Endothelial cell of umbilical vein (primary cell): Measurements from ENCODE around the gene NPFFR1. TPM values are rescaled to one million over a fixed set of nuclear protein-coding genes. Genes with fewer than 3 reads are reported as not detected.

Source experiments
- BruUV-seq: library from RNA; stranded (reverse); fragments of 400-500 nt; replicated peaks from 2 replicates; lab custom pipeline; 2021; lab: Mats Ljungman, UMichigan
- CTCF ChIA-PET: fragments of 300-600, 350-600 bp; sonication (Branson Sonifier 250); formaldehyde crosslinking; loops from one replicate; lab custom pipeline; 2021; ENCODE audit warnings: antibody characterized with exemption, inconsistent platforms; lab: Charles Lee
- POLR2A ChIA-PET: fragments of 300-600, 350-600 bp; sonication (Branson Sonifier 250); formaldehyde crosslinking; loops from one replicate; lab custom pipeline; 2021; ENCODE audit warnings: antibody characterized with exemption, inconsistent platforms; lab: Charles Lee
- DNase-seq: peaks from one replicate; pipeline ENCODE4 v3.0.0-alpha.2; 2011; ENCODE audit warnings: low read depth, low spot score
- FAIRE-seq: peaks from 2 replicates; lab custom pipeline; 2011; peaks lifted over from hg19 to GRCh38; lab: Jason Lieb, UNC
- H2AFZ ChIP-seq: 2 replicates; pipeline ENCODE4 v1.6.0; 2012; ENCODE audit warnings: low read depth, low read length, control low read depth, inconsistent platforms
- H3K27ac ChIP-seq: 2 replicates; pipeline ENCODE4 v1.5.1; 2011; ENCODE audit warnings: low read depth, mild to moderate bottlenecking, control low read depth, low read length, moderate library complexity; ENCODE audit not compliant: insufficient read depth
- H3K27me3 ChIP-seq, 2 experiments: 2 replicates each; pipeline versions ENCODE4 v1.6.0 to v1.6.1; 2011; ENCODE audit warnings: low read length in 2 of 2, mixed read lengths in 1 of 2; ENCODE audit not compliant: control insufficient read depth in 2 of 2, insufficient read depth in 2 of 2
- H3K36me3 ChIP-seq, 2 experiments: 2 replicates in 1 of 2; 3 replicates in 1 of 2; pipeline ENCODE4 v1.5.1; 2011; ENCODE audit warnings: low read length in 2 of 2, mild to moderate bottlenecking in 1 of 2, moderate library complexity in 1 of 2; ENCODE audit not compliant: control insufficient read depth in 2 of 2, insufficient read depth in 2 of 2; ENCODE audit errors: extremely low read depth in 1 of 2
- H3K4me1 ChIP-seq: 3 replicates; pipeline ENCODE4 v1.5.1; 2011; ENCODE audit warnings: mild to moderate bottlenecking, low read length; ENCODE audit not compliant: control insufficient read depth, insufficient read depth; ENCODE audit errors: extremely low read depth
- H3K4me2 ChIP-seq: 2 replicates; pipeline ENCODE4 v1.6.1; 2011; ENCODE audit warnings: low read length, control low read depth, mixed read lengths; ENCODE audit not compliant: insufficient read depth
- H3K4me3 ChIP-seq, 3 experiments: fragments of 200-600 bp in 1 of 3; sonication (generic), shearing (Covaris generic) in 1 of 3; replicated peaks in 1 of 3; 2 replicates each; pipeline ENCODE4 v1.5.1; 2011 to 2016; ENCODE audit warnings: control low read depth in 3 of 3, low read length in 3 of 3, mild to moderate bottlenecking in 2 of 3, inconsistent platforms in 1 of 3, low read depth in 1 of 3, moderate library complexity in 1 of 3; ENCODE audit not compliant: insufficient read depth in 1 of 3
- H3K79me2 ChIP-seq: 2 replicates; pipeline ENCODE4 v1.6.0; 2012; ENCODE audit warnings: low read length, inconsistent platforms; ENCODE audit not compliant: control insufficient read depth, insufficient read depth
- H3K9ac ChIP-seq: replicated peaks from 2 replicates; pipeline ENCODE3; 2011; ENCODE audit warnings: low read length, control low read depth; ENCODE audit not compliant: insufficient read depth; ENCODE audit errors: extremely low read depth
- H3K9me1 ChIP-seq: replicated peaks from 3 replicates; pipeline ENCODE4 v1.6.0; 2011; ENCODE audit warnings: mild to moderate bottlenecking, low read length; ENCODE audit not compliant: control insufficient read depth, insufficient read depth; ENCODE audit errors: extremely low read depth
- H3K9me3 ChIP-seq: replicated peaks from 2 replicates; pipeline ENCODE4 v1.5.1; 2012; ENCODE audit warnings: low read length, inconsistent platforms; ENCODE audit not compliant: control insufficient read depth, insufficient read depth
- H4K20me1 ChIP-seq: replicated peaks from 2 replicates; pipeline ENCODE3; 2011; ENCODE audit warnings: mild to moderate bottlenecking, low read length; ENCODE audit not compliant: control insufficient read depth, insufficient read depth; ENCODE audit errors: extremely low read depth
- CTCF ChIP-seq, 2 donors: IDR thresholded peaks; 1 replicate in 1 of 2; 2 replicates in 1 of 2; pipeline ENCODE4 v1.5.1; 2011; ENCODE audit warnings: low read length in 2 of 2, mild to moderate bottlenecking in 2 of 2, moderate library complexity in 2 of 2, control low read depth in 1 of 2, inconsistent platforms in 1 of 2, low read depth in 1 of 2; ENCODE audit not compliant: insufficient read depth in 1 of 2; ENCODE audit errors: extremely low read depth in 1 of 2
- EZH2 ChIP-seq: IDR thresholded peaks from 2 replicates; pipeline ENCODE4 v1.6.1; 2012; ENCODE audit warnings: borderline replicate concordance, low read depth, mild to moderate bottlenecking, moderate library complexity, low read length, inconsistent platforms; ENCODE audit not compliant: severe bottlenecking
- FOS ChIP-seq: IDR thresholded peaks from 2 replicates; pipeline ENCODE4 v1.6.1; 2011; ENCODE audit warnings: mild to moderate bottlenecking, low read length, moderate library complexity, borderline replicate concordance; ENCODE audit not compliant: insufficient read depth
- GATA2 ChIP-seq: IDR thresholded peaks from 2 replicates; pipeline ENCODE4 v1.7.0; 2011; ENCODE audit warnings: low read depth, mild to moderate bottlenecking, moderate library complexity, mixed read lengths, low read length; ENCODE audit not compliant: insufficient read length, insufficient read depth
- JUN ChIP-seq: IDR thresholded peaks from 2 replicates; pipeline ENCODE4 v1.6.1; 2011; ENCODE audit warnings: borderline replicate concordance, low read depth; ENCODE audit not compliant: insufficient read length, insufficient read depth
- MYC ChIP-seq: IDR thresholded peaks from one replicate; pipeline ENCODE4 v1.6.1; 2011; ENCODE audit warnings: mild to moderate bottlenecking, low read depth, low read length
- POLR2A ChIP-seq: IDR thresholded peaks from 2 replicates; pipeline ENCODE4 v1.6.1; 2012; ENCODE audit warnings: low read depth, mild to moderate bottlenecking, control low read depth, low read length
- POLR2AphosphoS5 ChIP-seq: IDR thresholded peaks from 2 replicates; pipeline ENCODE4 v1.6.1; 2012; ENCODE audit warnings: low read depth, mild to moderate bottlenecking, control low read depth, low read length, moderate library complexity; ENCODE audit not compliant: insufficient read depth
- dilution Hi-C: fragments of 300-500 bp; cut with MboI; formaldehyde crosslinking; loops from one replicate; pipeline ENCODE4 v1.15.0; 2019; ENCODE audit warnings: low sequenced_read_pairs; ENCODE audit not compliant: extremely low pct_ligation_motif_present
- intact Hi-C: fragments of 100-400 bp; cut with micrococcal nuclease; formaldehyde crosslinking; loops from one replicate; pipeline ENCODE4 v1.10.0; 2022
- polyA plus RNA-seq, 4 experiments: library from polyadenylated mRNA; depleted of rRNA in 3 of 4; stranded (reverse) in 3 of 4; unstranded in 1 of 4; fragments of >200 nt; gene quantifications; 2 replicates each; pipeline versions ENCODE4 v1.2.1 to v1.2.3, GENCODE V29; 2011 to 2012; ENCODE audit warnings: missing spikeins in 1 of 4
- total RNA-seq: library from RNA; stranded (reverse); gene quantifications from 2 replicates; pipeline ENCODE4 v1.2.3, GENCODE V29; 2021
- TF ChIP-seq, protein P1 (sequence below): IDR thresholded peaks from 2 replicates; pipeline ENCODE4 v1.6.1; 2011; ENCODE audit not compliant: insufficient read depth, insufficient read length

NPFFR1 gene
- total and polyA plus RNA-seq, 2 donors (not counting 3 experiments of a cell fraction or from before 2014, with no cell fraction given) = not detected

DNA sequence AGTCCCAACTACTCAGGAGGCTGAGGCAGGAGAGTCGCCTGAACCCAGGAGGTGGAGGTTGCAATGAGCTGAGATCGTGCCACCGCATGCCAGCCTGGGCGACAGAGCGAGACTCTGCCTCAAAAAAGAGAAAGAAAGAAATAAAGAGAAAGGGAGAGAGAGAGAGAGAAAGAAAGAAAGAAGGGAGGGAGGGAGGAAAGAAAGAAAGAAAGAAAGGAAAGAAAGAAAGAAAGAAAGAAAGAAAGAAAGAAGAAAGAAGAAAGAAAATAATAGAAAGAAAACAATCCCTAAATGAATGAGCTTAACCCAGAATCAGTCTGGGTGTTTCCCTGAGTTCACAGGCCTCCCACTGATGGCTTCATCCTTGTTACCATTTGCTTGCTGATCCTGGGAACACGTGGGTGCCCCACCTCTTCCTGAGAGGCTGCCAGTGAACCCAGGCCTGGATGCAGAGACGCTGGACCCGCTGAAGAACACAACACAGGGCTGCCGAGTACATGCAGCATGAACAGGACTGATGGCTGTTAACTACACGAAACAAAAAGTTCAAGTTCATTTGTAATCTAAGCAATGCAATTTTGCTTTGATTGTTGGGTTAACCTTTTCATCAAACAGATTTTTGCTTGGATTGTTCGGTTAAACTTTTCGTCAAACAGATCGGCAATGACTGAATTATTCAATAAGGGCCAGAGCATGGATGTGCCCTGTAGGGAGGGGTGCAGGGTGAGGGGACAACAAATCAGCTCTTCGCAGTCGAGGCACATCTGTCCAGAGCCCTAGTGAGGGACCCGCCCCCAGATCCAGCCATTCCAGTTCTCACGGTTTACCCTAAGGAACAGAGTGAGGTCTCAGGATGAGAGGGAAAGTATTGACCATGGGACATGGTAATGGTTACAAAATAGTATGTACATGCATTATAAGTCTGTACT, 11.5 kb downstream of the NPFFR1 start:
- DNase-seq (no peak), FAIRE-seq (no peak)
- H3K9me3 ChIP-seq = no peaks in the 10 kb centered on the region
- H3K79me2 ChIP-seq = no peaks in the 10 kb centered on the region
- H3K9ac ChIP-seq = no peak overlapping the region
- ChIA-PET CTCF (interaction anchor here (0.6 to 2.9 kb wide), 35 partner anchors 8 to 133 kb away, joined by 3 to 30 read pairs (median 4); partner anchors contain the start of gene NPFFR1), POLR2A (no interaction called here)
- no peak overlapping the region for H3K4me3 ChIP-seq
- H3K4me1 ChIP-seq = no peaks in the 10 kb centered on the region
- H3K9me1 ChIP-seq = no peaks in the 10 kb centered on the region
- intact Hi-C loops (loop anchor here (2.0 kb wide), 1 partner anchor 93 kb away; no protein-coding TSS in a partner anchor), dilution Hi-C loops (no loop called here)
- peaks cover 6 to 14% of the 10 kb centered on the region in 2 experiments for H3K27me3 ChIP-seq
- no peaks in the 10 kb centered on the region for H3K36me3 ChIP-seq
- no peak overlapping the region for H3K27ac ChIP-seq
- H4K20me1 ChIP-seq = no peaks in the 10 kb centered on the region
- no TSS peak for BruUV-seq
- H2AFZ ChIP-seq = no peak overlapping the region
- TF ChIP-seq, protein P1, sequence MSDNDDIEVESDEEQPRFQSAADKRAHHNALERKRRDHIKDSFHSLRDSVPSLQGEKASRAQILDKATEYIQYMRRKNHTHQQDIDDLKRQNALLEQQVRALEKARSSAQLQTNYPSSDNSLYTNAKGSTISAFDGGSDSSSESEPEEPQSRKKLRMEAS = no peak
- TF ChIP-seq EZH2 (no peak), POLR2AphosphoS5 (no peak), GATA2 (no peak), POLR2A (no peak), CTCF (IDR thresholded peaks at IDR 0.05; ENCODE audit: extremely low read depth in 1 of 2, insufficient read depth in 1 of 2, low read depth in 1 of 2, low read length in 2 of 2) (no peak), FOS (no peak), JUN (no peak), MYC (no peak)
- no peak overlapping the region for H3K4me2 ChIP-seq
